GM20431 (cell line): Measurements from ENCODE around the gene UBXN7.
"Not testable (repeated sequence)": the region's sequence is repeated elsewhere in the genome, so short reads cannot be mapped to it uniquely, and the experiment has no call there.

Source experiments
- in situ Hi-C: fragments of 300-500 bp; cut with MseI, MboI; formaldehyde crosslinking; loops from one replicate; pipeline ENCODE4 v1.15.0; 2020; ENCODE audit warnings: low sequenced_read_pairs; ENCODE audit not compliant: unreplicated experiment

UBXN7 gene

GRCh38 chr3:196432137-196432879 lies at the start of gene UBXN7:
UBXN7 (minus strand) TSS chr3:196432427; CDS start chr3:196432399, 28 bp downstream.
- in situ Hi-C loops = no loop called here

- in situ Hi-C loops = no loop called here
Measured at GRCh38 chr3:196477678-196478077, 45.5 kb upstream of the UBXN7 start.

- in situ Hi-C loops = no loop called here
Measured at GRCh38 chr3:196472286-196472685, 40.1 kb upstream of the UBXN7 start.

GRCh38 chr3:196471551-196471950 lies 39.3 kb upstream of the UBXN7 start:
- in situ Hi-C loops = no loop called here

GRCh38 chr3:196470182-196470581 lies 38.0 kb upstream of the UBXN7 start:
- in situ Hi-C loops = not testable (repeated sequence)

- in situ Hi-C loops = no loop called here
Measured at GRCh38 chr3:196463804-196464203, 31.6 kb upstream of the UBXN7 start.

GRCh38 chr3:196463478-196463756 lies 31.2 kb upstream of the UBXN7 start:
- in situ Hi-C loops = no loop called here

- in situ Hi-C loops = not testable (repeated sequence)
Measured at GRCh38 chr3:196462680-196463477, 30.7 kb upstream of the UBXN7 start.

GRCh38 chr3:196458063-196458462 lies 25.8 kb upstream of the UBXN7 start:
- in situ Hi-C loops = no loop called here

GRCh38 chr3:196457470-196457869 lies 25.2 kb upstream of the UBXN7 start:
- in situ Hi-C loops = not testable (repeated sequence)

- in situ Hi-C loops = no loop called here
Measured at GRCh38 chr3:196454935-196455334, 22.7 kb upstream of the UBXN7 start.

- in situ Hi-C loops = not testable (repeated sequence)
Measured at GRCh38 chr3:196445391-196445790, 13.2 kb upstream of the UBXN7 start.

GRCh38 chr3:196444500-196444894 lies 12.3 kb upstream of the UBXN7 start:
- in situ Hi-C loops = no loop called here

GRCh38 chr3:196440696-196441095 lies 8.5 kb upstream of the UBXN7 start:
- in situ Hi-C loops = no loop called here

GRCh38 chr3:196440041-196440537 lies 7.9 kb upstream of the UBXN7 start:
- in situ Hi-C loops = no loop called here

- in situ Hi-C loops = no loop called here
Measured at GRCh38 chr3:196431181-196432136, 768 bp downstream of the UBXN7 start.

- in situ Hi-C loops = no loop called here
Measured at GRCh38 chr3:196428041-196428440, 4.2 kb downstream of the UBXN7 start.

GRCh38 chr3:196424421-196424820 lies 7.8 kb downstream of the UBXN7 start:
- in situ Hi-C loops = not testable (repeated sequence)

GRCh38 chr3:196423044-196423781 lies 9.0 kb downstream of the UBXN7 start:
- in situ Hi-C loops = no loop called here

- in situ Hi-C loops = not testable (repeated sequence)
Measured at GRCh38 chr3:196421668-196422067, 10.6 kb downstream of the UBXN7 start.
